IPS DF 4.7 (cell line): ENCODE results near the gene KAZN.

Source experiments
- DNase-seq: peaks from one replicate; pipeline ENCODE4 v3.0.0-alpha.2; 2013; ENCODE audit warnings: low spot score; ENCODE audit errors: extremely low read depth

The KAZN gene

GRCh38 chr1:15101801-15102200, 503.3 kb downstream of the KAZN start:
- no peak for DNase-seq

GRCh38 chr1:15102646-15103045, 504.2 kb downstream of the KAZN start:
- no peak for DNase-seq

- DNase-seq: no peak
These were observed 504.7 kb downstream of the KAZN start for GRCh38 chr1:15103211-15103610.

GRCh38 chr1:15103906-15104305, 505.4 kb downstream of the KAZN start:
- DNase-seq: no peak

- no peak for DNase-seq
These were observed 506.3 kb downstream of the KAZN start for GRCh38 chr1:15104768-15105167.

GRCh38 chr1:15106608-15107007, 508.1 kb downstream of the KAZN start:
- no peak for DNase-seq

GRCh38 chr1:15107058-15107687, 508.7 kb downstream of the KAZN start:
- DNase-seq: no peak

GRCh38 chr1:15107911-15108310, 509.4 kb downstream of the KAZN start:
- DNase-seq: no peak

GRCh38 chr1:15110128-15110866, 511.8 kb downstream of the KAZN start:
- no peak for DNase-seq

- DNase-seq: no peak
These were observed 512.4 kb downstream of the KAZN start for GRCh38 chr1:15110867-15111230.

GRCh38 chr1:15113146-15113545, 514.7 kb downstream of the KAZN start:
- no peak for DNase-seq

- DNase-seq: no peak
These were observed 516.4 kb downstream of the KAZN start for GRCh38 chr1:15114884-15115283.

GRCh38 chr1:15115542-15116330, 517.3 kb downstream of the KAZN start:
- no peak for DNase-seq

GRCh38 chr1:15116966-15117365, 518.5 kb downstream of the KAZN start:
- DNase-seq: no peak

GRCh38 chr1:15117671-15118325, 519.3 kb downstream of the KAZN start:
- no peak for DNase-seq

- DNase-seq: no peak
These were observed 520.1 kb downstream of the KAZN start for GRCh38 chr1:15118579-15118978.

GRCh38 chr1:15120251-15120945, 521.9 kb downstream of the KAZN start:
- no peak for DNase-seq

GRCh38 chr1:15122331-15122730, 523.8 kb downstream of the KAZN start:
- no peak for DNase-seq

- DNase-seq: no peak
These were observed 524.8 kb downstream of the KAZN start for GRCh38 chr1:15123270-15123669.

GRCh38 chr1:15123925-15124324, 525.4 kb downstream of the KAZN start:
- no peak for DNase-seq

- DNase-seq: no peak
These were observed 526.0 kb downstream of the KAZN start for GRCh38 chr1:15124362-15125100.
